ENCODE data around the gene AIFM3. TPM values are rescaled to one million over a fixed set of nuclear protein-coding genes. Genes with fewer than 3 reads are reported as not detected.

AIFM3 gene
- total and polyA plus RNA-seq, 2 donors (not counting 1 experiment from before 2014, with no cell fraction given): 3.0 to 6.0 TPM

GRCh38 chr22:20965104-20965887, 1.8 kb upstream of the AIFM3 start:
- Histone ChIP-seq H3K27ac (ENCODE audit: low read length in 2 of 2) (no peak overlapping the region), H3K4me1 (ENCODE audit: control insufficient read depth in 2 of 2, insufficient read depth in 2 of 2, low read length in 2 of 2) (peaks cover 36 to 54% of the 10 kb centered on the region in 2 donors)
- 12% methylated on average over 65 of the region's 65 CpGs for WGBS (ENCODE audit: insufficient coverage)

More at GRCh38 chr22:20965104-20965887, 1.8 kb upstream of the AIFM3 start:
- Histone ChIP-seq H2AFZ (ENCODE audit: insufficient read depth, low read depth, low read length, poor library complexity, severe bottlenecking) (peak overlapping the region; percentile 79), H3K9me3 (ENCODE audit: control extremely low read depth in 1 of 3, control insufficient read depth in 2 of 3, insufficient read depth in 1 of 3, low read length in 2 of 3) (no peaks in the 10 kb centered on the region), H3K27me3 (replicated peaks in 1 of 4; ENCODE audit: control extremely low read depth in 1 of 4, control insufficient read depth in 3 of 4, insufficient read depth in 4 of 4, low read length in 3 of 4) (peaks cover 0 to 20% (median 2%) of the 10 kb centered on the region in 4 experiments), H3K79me2 (ENCODE audit: control insufficient read depth, insufficient read depth, low read length) (no peaks in the 10 kb centered on the region), H4K20me1 (ENCODE audit: control insufficient read depth, insufficient read depth, low read length, poor library complexity, severe bottlenecking) (no peaks in the 10 kb centered on the region), H3K4me3 (ENCODE audit: control extremely low read depth in 1 of 5, extremely low read depth in 1 of 5, insufficient read depth in 1 of 5, low read depth in 2 of 5, low read length in 4 of 5) (peak overlapping the region in 4 of 5 experiments; percentile 33 to 60 (median 48)), H3K4me2 (replicated peaks; ENCODE audit: low read depth, low read length, poor library complexity, severe bottlenecking) (peak overlapping the region; percentile 94), H3K9ac (ENCODE audit: low read length) (peak overlapping the region; percentile 63), H3K36me3 (replicated peaks in 1 of 2; ENCODE audit: control extremely low read depth in 1 of 2, control insufficient read depth in 1 of 2, extremely low read depth in 1 of 2, insufficient read depth in 2 of 2, low read length in 1 of 2) (no peaks in the 10 kb centered on the region)
- intact Hi-C loops (cut with micrococcal nuclease): no loop called here
- CTCF ChIA-PET: interaction anchor here (0.5 to 1.2 kb wide), 2 partner anchors 16 to 82 kb away, joined by 3 read pairs; no protein-coding TSS in a partner anchor
- peaks cover 45% of the 10 kb centered on the region for H3K4me1 Mint-ChIP-seq
- no peak for DNase-seq
- POLR2A ChIA-PET: no interaction called here
- peak overlapping the region; percentile 70 for H3K4me3 Mint-ChIP-seq
- peaks cover 8% of the 10 kb centered on the region for H3K27me3 Mint-ChIP-seq
- H3K9me3 Mint-ChIP-seq (ENCODE audit: insufficient read depth): no peaks in the 10 kb centered on the region
- ATAC-seq (ENCODE audit: low read depth): peak; percentile 54
- H3K27ac Mint-ChIP-seq: no peak overlapping the region
- no peak for TF ChIP-seq EZH2 (IDR thresholded peaks at IDR 0.05; ENCODE audit: borderline replicate concordance, insufficient read depth, low read depth, low read length, poor library complexity, severe bottlenecking)
- no peak for TF ChIP-seq CTCF (IDR thresholded peaks at IDR 0.05)
